Measurements from ENCODE around the gene POLR2M.

DNA sequence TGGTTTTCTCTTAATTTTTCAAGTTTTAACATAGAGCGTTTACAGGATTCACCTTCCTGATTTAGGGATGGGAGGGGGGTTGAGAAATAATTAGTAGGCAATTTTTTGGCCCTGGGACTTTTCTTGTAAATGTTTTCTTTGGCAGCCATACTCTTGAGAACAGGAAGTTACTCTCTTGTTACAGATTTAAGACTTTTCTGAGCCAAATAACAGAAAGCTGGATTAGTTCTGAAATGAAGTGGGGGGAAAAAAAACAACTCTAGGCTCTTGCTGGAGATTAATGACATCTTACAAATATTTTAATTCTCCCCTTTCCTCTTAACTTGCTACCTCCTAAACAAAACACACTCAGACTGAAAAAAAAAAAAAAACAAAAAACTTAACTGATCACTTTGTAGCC lies 13.8 kb upstream of the POLR2M start:
- no peak for TF ChIP-seq POLR2A (IDR thresholded peaks at IDR 0.05; ENCODE audit: low read depth, low read length)
- TF ChIP-seq, protein P1, sequence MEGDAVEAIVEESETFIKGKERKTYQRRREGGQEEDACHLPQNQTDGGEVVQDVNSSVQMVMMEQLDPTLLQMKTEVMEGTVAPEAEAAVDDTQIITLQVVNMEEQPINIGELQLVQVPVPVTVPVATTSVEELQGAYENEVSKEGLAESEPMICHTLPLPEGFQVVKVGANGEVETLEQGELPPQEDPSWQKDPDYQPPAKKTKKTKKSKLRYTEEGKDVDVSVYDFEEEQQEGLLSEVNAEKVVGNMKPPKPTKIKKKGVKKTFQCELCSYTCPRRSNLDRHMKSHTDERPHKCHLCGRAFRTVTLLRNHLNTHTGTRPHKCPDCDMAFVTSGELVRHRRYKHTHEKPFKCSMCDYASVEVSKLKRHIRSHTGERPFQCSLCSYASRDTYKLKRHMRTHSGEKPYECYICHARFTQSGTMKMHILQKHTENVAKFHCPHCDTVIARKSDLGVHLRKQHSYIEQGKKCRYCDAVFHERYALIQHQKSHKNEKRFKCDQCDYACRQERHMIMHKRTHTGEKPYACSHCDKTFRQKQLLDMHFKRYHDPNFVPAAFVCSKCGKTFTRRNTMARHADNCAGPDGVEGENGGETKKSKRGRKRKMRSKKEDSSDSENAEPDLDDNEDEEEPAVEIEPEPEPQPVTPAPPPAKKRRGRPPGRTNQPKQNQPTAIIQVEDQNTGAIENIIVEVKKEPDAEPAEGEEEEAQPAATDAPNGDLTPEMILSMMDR (IDR thresholded peaks at IDR 0.05; ENCODE audit: extremely low read depth in 1 of 2, insufficient read depth in 1 of 2, low read depth in 1 of 2, low read length in 2 of 2): no peak
- no peak for TF ChIP-seq MYC (IDR thresholded peaks at IDR 0.05; ENCODE audit: low read depth, low read length)
- TF ChIP-seq GATA2 (IDR thresholded peaks at IDR 0.05; ENCODE audit: insufficient read depth, insufficient read length, low read depth, low read length): no peak
- no peak for TF ChIP-seq POLR2AphosphoS5 (IDR thresholded peaks at IDR 0.05; ENCODE audit: insufficient read depth, low read depth, low read length)
- TF ChIP-seq, protein P2, sequence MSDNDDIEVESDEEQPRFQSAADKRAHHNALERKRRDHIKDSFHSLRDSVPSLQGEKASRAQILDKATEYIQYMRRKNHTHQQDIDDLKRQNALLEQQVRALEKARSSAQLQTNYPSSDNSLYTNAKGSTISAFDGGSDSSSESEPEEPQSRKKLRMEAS (IDR thresholded peaks at IDR 0.05; ENCODE audit: insufficient read depth, insufficient read length): no peak
